22Rv1 (cell line): ENCODE data around the gene ABCG4.

Experiments
- H3K27ac ChIP-seq: fragments of 450-650 bp; 2 replicates; pipeline ENCODE4 v1.5.1; 2017
- ZFX ChIP-seq: fragments of 450-650 bp; IDR thresholded peaks from 2 replicates; pipeline ENCODE4 v1.6.1; 2017; ENCODE audit warnings: antibody characterized with exemption, borderline replicate concordance
- TF ChIP-seq, protein P1 (sequence below): fragments of 450-650 bp; IDR thresholded peaks from 2 replicates; pipeline ENCODE4 v1.5.1; 2017; ENCODE audit warnings: mild to moderate bottlenecking

Gene ABCG4

DNA sequence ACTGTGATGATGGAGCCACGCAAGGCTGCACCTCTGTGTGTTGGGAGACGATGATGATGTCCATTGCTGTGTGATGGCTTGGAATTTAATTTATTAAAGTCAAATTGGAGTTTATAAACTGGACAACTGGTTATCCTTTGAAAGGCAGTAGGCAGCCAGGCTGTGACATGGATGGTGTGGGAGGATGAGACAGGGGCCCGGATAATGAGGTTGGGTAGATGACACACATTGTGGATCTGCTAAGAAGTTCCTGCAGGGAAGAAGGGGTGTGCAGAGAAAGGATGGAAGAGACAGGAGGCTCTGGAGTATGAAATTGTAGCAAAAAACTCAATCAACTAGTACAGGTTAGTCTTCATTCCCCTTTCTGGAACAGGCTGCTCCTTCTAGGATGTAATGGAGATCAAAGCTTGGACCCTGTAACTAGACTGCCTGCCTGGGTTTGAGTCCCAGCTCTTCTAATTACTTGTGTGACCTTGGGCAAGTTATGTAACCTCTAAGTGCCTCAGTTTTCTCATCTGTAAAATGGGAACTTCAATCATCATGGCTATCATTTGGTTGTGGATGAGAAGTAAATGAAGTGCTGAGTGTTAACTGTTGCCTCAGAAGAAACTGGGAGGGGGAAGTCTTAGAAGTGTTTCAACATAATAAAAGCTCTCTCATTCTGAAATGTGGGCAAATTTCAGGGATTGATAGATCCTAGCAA, 31.7 kb upstream of the ABCG4 start:
- no peak for TF ChIP-seq ZFX
- TF ChIP-seq, protein P1, sequence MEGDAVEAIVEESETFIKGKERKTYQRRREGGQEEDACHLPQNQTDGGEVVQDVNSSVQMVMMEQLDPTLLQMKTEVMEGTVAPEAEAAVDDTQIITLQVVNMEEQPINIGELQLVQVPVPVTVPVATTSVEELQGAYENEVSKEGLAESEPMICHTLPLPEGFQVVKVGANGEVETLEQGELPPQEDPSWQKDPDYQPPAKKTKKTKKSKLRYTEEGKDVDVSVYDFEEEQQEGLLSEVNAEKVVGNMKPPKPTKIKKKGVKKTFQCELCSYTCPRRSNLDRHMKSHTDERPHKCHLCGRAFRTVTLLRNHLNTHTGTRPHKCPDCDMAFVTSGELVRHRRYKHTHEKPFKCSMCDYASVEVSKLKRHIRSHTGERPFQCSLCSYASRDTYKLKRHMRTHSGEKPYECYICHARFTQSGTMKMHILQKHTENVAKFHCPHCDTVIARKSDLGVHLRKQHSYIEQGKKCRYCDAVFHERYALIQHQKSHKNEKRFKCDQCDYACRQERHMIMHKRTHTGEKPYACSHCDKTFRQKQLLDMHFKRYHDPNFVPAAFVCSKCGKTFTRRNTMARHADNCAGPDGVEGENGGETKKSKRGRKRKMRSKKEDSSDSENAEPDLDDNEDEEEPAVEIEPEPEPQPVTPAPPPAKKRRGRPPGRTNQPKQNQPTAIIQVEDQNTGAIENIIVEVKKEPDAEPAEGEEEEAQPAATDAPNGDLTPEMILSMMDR, result no peak
- H3K27ac ChIP-seq, result no peak overlapping the region

DNA sequence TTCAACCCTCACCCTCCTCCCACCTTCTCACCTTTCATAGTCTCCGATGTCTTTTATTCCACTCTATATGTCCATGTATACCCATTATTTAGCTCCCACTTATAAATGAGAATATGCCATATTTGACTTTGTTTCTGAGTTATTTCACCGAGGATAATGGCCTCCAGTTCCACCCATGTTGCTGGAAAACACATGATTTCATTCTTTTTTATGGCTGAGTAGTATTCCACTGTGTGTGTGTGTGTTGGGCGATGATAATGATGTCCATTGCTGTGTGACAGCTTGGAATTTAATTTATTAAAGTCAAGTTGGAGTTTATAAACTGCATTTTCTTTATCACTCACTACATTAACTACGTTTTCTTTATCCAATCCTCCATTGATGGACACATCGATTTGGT, 30.6 kb upstream of the ABCG4 start:
- peak overlapping the region; percentile 74; the same call in 1 of the 2 replicates for H3K27ac ChIP-seq
- TF ChIP-seq ZFX, result no peak
- TF ChIP-seq, protein P1, result no peak

DNA sequence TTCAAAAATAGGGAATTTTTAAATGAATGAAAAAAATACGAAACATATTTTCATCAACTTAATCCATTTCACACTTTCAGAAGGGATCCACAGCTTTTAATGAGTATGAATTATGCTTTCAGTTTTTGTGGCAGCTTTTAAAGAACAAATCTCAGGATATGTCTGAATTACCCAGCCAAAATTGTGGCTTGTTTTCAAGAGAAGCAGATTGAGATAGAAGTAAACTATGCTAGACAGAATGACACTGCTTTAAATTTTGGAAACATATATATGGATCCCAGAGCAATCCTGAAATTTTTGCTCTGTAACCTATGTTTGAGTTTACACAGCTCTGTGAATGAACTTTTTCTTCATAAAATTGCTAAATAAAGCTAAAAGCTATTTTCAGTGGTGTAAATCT, 29.9 kb upstream of the ABCG4 start:
- TF ChIP-seq, protein P1, result no peak
- no peak for TF ChIP-seq ZFX
- H3K27ac ChIP-seq, result peak overlapping the region; percentile 74

DNA sequence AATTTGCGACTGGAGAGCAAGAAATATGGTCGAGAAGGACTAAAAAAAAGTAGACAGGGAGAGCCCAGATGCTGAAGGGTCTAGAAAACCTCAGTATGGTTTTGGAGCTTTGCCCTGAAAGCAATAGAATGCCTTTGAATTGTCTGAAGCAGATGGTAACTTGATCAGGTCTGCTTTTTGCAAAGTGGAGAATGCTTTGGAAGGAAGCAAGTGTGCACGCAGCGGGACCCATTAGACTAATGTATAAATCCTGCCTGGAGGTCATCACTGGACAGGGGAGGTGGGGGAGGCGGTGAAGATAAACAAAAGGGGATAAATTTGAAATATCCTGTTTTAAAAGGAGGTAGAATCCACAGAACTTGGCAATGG, 28.2 kb upstream of the ABCG4 start:
- TF ChIP-seq ZFX, result no peak
- TF ChIP-seq, protein P1, result no peak
- H3K27ac ChIP-seq, result peak overlapping the region; percentile 74

DNA sequence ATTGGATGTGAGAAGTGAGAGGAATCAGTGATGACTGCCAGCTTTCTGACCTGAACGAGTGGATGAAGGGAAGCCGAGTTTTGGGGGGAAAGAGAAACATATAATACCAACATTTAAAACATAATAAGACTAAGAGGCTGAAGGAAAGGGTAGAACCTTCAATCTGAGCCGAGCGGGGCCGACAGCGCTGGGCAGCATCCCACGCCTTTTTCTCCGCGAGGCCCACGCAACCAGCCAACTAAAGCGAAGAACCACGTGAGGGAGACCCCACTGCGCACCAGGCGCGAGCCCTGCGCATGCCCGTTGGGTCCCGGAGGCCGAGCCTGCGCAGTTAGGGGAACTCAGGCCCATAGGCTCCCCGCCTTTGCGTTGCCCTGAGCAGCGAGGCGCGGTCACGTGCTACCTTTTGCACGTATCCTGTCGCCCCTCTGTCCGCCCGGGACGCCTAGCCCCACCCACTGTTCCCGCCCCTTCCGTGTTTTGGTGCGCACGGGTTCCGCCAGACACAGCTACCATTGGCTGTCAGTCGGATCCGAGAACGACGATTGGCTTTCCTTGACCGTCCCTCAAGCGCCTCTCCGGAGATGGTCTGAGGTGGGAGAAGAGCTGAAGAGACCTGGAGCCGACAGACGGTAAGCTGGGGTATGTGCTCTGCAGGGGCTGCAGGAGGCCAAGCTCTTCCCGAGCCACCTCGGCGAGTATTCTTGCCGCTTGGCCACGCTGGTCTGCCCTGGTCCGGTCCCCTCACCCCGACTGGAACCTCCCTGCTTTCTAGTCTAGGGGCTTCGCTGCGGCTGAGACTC, 27.6 kb upstream of the ABCG4 start, which contains the start of gene HINFP:
Gene HINFP, plus strand, starts transcription at position 573 of the 803 bp plus-strand sequence. CDS start 5,365 bp downstream, outside the sequence.
- no peak for TF ChIP-seq ZFX
- TF ChIP-seq, protein P1, result no peak

DNA sequence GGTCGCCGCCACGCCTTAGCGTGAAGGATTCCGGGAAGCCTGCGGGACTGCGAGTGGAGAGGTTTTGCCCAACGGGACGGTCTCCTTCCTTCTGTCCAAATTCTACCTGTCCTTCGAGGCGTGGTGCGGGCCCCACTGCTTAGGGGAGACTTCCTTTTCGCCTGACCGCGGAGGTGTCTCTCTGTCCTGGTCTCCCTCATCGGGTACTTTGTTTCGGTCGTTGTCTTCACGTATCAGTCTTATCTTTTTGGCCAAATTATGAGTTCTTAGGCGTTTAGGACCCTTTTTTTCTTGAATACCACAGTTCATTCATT, 27.1 kb upstream of the ABCG4 start:
- peak overlapping the region; percentile 74 for H3K27ac ChIP-seq
- TF ChIP-seq, protein P1, result no peak
- no peak for TF ChIP-seq ZFX

More for the DNA sequence above, 27.6 kb upstream of the ABCG4 start, which contains the start of gene HINFP:
- H3K27ac ChIP-seq, result peak within 1 kb of the TSS; percentile 74

DNA sequence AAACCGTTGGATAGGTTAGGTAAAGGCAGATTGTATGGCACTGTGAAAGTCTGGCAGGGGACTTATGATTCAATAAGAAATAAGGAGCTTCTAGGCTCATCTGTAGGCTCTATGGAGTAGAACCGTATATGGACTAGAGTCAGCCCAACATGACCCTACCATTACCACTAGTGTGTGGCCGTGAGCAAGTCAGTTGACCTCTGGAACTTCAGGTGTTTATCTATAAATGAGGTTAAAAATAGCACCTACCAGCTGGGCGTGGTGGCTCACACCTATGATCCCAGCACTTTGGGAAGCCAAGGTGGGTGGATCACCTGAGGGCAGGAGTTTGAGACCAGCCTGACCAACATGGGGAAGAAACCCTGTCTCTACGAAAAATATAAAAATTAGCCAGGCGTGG, 23.0 kb upstream of the ABCG4 start:
- TF ChIP-seq, protein P1, result no peak
- TF ChIP-seq ZFX, result no peak

More for the DNA sequence above, 23.0 kb upstream of the ABCG4 start:
- peak overlapping the region; percentile 53 for H3K27ac ChIP-seq
